HG03139 (cell line): ENCODE measurements around the gene REG3G.

Source experiments
- ATAC-seq: cut with Tn5 transposase; IDR thresholded peaks from one replicate; pipeline ENCODE4 v1.9.1; 2021; ENCODE audit not compliant: unreplicated experiment

Gene REG3G

DNA sequence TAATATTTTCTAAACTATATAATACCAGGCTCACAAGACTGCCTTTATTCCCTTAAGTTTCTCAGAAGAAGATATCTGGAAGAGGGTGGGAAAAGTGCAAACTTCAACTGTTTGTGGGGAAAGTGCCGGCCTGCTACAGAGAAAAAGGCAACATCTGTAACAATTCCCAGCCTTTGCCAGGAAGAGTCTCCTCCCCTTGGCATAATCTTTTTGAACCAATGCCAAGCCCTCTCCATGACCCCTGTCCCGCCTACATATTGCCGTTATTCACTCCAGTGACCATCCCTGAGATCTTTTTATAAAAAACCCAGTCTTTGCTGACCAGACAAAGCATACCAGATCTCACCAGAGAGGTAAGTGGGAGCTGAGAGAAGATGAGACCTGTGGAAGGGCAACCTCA lies at the start of gene REG3G:
TSS of gene REG3G (plus strand) at position 282 of the 400 bp plus-strand sequence. CDS start 392 bp downstream, outside the sequence.
- no peak for ATAC-seq

DNA sequence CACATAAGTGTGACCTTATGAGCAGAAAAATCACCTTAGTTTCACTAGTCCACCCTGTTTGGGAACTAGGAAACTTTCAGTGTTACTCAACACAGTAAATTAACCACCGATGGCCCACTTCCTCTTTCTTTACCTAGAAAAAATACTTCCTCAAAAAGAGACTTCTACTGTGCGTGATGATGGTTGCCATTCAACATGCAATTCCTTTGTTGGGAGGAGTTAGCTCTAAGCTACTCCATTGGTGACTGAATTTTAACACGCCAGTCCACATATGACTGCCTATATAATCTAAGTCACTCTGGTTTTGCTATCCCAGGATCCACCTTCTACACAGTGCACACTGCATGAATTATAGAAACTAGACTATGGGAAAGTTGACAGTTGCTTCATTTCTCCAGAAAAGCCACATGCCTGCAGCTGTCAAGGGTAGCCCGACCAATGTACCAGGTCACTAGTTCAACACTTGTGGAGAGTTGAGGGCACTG lies 47.8 kb upstream of the REG3G start:
- ATAC-seq: peak; percentile 97

DNA sequence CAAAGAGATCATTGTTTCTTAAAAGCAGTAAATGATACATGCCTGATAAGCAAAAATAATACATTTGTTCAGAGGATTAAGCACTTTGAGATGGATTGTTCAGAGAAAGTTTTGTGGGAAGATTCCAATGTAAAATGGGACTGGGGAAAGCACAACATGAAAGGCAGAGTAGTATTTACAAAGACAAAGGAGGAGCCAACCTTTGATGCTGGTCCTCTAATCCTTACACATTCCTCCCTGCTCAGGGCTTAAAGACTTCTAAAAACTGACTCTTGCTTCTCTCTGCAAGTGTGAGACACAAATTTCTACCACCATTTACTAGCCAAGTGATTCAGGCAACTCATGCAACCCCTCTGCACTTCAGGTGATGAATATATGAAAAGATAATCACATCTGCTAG lies 47.2 kb upstream of the REG3G start:
- ATAC-seq: no peak

DNA sequence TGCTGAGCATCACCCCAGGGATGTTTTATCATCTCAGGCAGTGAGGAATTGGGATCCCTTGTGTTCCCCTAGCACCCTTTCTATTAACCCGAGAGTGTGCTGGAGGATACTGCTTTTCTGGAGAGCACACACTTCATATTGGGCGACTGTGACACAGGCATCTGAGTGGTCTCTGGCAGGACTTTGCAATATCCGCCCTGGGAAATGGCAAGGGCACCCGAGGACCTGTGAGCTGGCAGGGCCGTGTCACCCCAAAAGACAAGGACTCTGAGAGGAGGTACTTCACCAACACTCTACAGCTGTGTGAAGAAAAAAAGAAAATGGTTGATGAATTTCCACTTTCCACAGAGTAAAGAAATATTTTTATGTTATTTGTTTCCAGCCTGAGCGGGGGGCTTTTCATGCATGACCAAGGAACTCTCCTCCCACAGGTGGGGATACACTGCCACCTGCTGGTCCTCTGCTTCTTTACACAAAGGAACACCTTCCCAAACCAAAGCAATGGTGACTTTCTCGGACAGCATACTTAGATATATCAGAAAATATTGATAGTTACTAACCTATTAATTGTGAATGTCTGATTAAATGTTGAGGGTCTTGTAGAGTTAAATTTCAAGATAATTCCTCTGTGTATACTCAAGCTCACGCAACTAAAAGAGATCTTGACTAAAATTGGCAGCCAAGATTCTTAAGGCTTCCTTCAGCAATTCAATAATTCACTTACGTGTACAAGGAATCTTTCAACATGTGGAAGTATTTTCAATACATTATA lies 45.9 kb upstream of the REG3G start:
- ATAC-seq: no peak

DNA sequence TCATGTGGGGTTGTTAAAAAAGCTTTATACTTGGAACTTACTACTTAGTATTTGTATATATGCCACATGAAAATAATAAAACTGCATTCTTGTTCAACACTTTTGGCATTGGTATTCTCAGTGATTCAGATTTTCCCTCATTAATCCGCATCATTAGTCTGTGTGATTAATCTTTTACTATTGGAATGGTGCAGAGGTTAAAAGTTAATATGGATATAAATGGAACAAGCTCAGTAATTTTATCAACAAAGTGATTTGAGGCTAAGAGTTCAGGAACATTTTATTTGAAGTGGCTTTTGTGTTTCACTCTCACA lies 45.4 kb upstream of the REG3G start:
- ATAC-seq: no peak

DNA sequence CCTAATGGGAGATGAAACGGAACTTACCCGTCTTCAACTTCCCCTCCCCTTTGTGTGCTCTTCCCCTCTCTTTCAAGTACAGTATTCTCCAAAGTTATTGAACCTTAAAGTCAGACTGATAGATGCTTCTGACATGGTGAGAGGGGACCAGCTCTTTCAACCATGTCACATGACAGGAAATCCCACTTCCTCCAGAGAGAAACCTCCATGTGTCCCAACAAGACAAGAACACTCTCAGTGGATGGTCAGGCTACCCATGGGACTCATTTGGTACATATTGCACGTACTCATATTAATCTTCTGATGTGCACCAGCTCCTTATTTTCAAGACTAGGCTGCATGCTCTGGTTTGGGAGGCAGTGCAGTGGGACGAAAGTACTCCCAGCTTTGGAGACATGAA lies 44.6 kb upstream of the REG3G start:
- ATAC-seq: no peak

DNA sequence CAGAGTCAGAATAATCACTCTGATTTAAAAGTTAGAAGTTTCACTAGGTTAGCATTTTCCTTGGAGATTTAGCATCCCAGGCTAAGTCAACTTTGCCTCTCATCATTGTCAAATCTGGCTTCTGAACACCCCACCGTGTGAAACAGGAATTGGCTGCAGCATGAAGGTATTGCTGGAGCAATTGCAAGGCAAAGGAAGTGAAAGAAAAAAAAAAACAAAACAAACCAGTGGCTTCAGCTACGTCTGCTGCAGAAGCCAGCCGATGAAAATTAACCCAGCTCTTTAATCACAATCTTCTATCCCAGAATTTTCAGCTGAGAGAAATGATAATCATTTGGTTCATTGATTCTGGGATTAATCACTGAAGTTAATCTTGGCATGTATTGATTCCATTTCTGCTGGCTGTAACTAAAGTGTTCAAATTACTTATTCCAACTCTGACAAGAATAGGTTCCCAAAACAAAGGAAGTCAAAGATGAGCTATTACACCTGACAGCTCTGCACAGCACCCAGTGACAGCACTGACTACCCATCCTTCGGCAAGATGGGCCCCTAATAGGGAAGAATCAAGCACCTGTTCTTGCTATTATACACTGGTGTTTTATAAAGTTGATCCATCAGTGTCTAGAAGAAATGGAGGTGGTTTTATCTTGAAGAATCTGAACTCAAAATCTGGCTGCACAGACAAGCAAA lies 42.7 kb upstream of the REG3G start:
- no peak for ATAC-seq

DNA sequence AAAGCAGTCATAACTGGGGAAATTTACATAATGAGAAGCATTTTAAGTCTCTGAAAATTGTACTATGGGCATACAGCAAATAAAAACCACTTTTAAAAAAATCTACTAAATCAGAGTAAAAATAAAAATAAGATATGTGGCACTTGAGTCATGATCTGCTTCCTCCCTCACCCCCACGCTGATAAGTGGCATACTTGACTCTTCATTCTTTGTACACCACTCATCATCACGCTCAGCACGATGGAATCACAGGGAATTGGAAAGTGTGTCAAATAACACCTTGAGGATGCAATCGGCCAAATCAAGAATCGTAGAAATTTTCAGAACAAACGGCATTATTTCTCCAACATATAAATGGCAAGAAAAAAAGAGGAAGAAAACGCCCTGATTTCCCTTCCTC lies 41.1 kb upstream of the REG3G start:
- ATAC-seq: no peak

DNA sequence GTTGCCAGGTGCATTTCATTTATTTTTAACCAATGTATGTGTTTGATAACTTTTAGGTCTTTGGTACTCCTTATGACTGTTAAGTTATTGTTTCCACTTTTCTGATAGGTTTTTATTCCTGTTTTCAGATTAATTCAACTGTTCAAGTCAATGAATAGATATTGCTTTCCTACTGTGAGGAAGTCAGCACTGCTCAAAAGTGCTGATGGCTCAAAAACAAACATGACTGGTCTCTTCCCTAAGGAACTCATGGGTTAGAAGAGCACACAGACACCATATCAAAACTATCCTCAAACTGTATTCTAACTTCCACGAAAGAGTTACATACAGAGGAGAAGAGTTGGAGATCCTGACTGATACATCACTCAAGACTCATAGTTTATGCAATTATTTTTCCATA lies 39.9 kb upstream of the REG3G start:
- no peak for ATAC-seq

DNA sequence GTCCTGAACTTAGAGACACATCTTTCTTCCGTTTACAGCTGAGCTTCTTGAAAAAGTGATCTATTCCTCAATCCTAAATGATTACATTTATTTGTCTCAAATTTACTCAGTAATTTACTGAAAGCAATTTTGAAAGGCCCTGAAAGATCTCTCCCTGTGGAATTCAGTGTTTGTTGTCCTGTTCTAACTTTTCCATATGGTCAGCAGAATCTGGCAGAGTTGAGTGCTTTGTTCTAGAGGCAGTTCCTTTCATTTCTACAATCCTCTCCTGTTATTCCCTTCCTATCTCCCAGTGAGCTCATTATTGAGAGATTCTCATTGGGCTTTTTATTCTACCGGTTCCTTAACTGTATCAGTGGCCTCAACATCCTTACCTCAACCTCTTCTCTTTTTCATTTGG lies 36.5 kb upstream of the REG3G start:
- no peak for ATAC-seq

DNA sequence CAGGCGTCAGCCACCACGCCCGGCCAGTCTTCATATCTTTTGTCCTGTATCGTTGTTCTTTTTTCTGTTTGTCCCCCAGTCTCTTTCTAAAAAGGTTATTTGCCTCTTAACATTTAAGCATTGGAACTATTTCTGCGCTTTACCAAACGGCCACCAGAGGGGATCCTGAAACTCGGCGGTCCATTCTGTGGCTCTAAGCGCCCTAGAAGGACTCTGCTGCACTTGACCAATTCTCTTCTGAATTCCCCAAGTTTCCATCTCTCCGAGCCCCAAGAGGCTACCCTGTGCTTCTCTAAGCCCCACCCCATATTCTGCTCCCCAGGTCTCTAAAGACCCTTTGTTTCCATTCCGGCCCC lies 33.1 kb upstream of the REG3G start:
- no peak for ATAC-seq

DNA sequence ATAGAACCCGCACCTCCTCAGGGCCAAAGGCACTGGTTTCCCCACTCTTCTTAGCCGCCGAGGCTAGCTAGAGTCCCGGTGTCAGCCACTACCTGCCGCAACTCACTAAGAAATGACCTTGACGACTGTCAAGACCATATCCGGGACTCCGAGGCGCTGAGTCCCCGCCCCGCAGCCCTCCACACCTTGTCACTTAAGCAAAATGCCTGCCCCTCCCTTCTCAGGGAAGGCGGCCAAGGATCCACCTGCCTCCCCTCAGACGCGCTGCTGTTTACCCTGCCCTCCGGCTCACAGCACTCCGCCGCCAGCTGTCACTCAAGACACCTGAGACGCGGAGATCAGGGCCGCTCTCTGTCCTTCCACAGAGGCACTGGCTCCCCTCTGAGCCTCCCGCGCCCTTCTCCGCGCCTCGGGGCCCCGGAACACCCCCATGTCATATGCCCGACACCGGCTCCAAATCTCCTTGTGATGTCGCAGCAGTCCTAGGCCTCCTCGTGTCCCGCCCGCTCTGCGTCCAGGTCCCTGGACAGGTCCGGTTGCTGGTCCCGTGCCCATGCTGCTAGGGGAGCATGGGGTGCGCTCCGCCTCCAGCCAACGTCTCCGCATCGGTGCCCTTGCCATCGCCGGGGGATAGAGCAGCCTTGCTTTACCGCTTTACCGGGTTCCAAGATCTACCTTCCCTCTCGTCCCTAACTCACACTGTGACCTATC lies 32.5 kb upstream of the REG3G start:
- ATAC-seq: no peak

DNA sequence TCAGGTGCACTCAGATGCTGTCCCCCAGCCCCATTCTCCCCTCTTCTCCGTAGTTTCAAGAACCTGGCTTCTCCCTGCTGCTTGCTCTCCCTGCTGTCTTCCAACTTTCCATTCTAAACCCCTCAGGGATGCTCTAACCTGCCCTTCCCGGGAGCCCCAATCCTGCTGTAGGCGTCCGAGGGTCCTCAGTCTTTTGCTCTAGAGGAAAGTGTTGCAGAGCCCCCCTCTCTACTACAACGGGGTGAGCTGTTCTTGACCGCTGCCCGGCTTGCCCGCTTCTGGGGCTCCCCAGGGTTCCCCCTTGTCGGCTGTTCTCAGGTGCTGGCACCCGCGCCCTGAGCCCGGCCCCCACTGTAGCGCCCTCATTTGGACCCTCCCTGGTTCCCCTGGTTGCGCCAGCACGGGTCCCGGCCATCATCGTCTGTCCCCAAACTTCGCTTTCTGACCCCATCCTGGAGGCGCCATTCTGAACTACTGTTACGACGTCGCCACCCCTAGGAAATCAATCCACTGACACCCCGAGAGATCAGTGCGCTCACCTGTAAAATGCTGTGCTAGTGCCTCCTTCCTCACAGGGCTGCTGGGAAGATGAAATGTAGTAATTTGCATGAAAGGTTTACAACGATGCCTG lies 31.9 kb upstream of the REG3G start:
- no peak for ATAC-seq

DNA sequence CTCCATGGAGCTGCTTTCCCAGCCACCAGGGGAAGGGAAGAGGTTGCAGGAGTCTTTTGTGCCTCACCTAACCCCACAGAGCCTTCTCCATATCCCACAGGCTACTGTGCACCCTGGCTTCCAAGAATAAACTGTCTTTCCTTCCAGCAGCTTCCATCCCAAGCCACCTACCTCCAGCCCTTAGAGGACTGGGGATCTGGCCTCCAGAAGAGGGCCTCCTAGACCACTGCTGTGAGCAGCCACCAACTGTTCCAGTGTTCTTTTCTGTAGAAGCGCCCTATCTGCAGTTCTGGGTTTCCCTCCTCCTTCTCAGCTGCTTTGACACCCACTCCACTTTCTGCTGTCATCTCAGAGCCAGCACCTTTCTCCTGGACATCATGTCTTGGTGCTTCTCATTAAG lies 30.7 kb upstream of the REG3G start:
- ATAC-seq: no peak

DNA sequence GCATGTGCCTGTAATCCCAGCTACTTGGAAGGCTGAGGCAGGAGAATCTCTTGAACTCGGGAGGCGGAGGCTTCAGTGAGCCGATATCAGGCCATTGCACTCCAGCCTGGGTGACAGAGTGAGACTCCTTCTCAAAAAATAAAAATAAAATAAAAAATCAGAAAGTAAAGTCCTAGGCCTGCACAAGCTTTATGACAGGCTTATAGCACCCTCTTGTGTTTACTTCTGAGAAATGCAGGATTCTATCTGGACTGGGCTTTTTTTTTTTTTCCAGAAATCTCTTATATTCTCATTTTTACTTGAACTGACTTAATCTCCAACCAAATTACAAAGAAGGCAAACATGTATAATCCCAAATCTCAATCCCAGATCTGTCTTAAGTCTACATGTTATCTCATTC lies 26.1 kb upstream of the REG3G start:
- no peak for ATAC-seq

DNA sequence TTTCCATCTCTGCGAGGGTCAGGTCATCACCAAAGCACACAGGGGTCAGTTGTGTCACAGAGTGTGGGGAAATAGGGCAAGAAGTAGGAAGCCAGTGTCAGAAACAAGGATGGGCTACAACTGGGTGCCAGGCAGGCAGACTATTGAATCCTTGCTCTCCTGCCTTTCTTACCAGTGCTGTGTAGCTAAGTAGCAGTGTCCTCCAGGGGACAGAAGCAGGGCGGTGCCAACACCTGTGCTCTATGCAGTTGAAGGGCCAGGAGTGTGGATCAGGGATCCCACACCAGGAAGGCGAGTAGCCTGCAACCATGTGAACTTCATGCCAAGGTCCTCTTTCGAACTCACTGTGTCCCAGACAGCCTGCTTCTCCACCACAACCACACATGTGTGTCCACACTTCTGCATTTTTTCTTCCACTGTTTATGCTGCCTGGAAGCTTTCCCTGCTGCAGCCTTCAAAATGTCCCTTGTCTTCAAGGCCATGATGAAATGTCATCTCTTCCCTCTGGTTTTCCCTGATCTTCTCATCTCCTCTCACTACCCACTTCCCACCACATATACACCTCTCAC lies 25.4 kb upstream of the REG3G start:
- no peak for ATAC-seq

DNA sequence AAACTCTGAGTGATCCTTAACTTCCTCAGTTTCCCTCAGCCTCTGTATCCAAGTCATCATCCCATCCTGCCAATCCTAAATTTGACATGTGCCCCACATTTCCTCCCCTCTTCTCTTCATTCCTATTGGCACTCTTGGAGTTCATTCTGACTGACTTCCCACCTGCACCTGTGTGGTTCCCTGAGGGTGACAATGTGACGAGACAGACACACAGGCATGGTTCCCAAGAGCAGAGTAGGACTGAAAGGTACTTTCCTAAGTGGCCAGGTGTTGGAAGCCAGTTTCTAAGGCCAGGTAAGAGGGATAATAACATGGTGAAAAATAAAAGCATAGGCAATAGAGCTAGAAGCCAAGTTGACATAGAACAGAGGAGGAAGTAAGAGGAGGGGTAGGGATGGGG lies 24.2 kb upstream of the REG3G start:
- no peak for ATAC-seq

DNA sequence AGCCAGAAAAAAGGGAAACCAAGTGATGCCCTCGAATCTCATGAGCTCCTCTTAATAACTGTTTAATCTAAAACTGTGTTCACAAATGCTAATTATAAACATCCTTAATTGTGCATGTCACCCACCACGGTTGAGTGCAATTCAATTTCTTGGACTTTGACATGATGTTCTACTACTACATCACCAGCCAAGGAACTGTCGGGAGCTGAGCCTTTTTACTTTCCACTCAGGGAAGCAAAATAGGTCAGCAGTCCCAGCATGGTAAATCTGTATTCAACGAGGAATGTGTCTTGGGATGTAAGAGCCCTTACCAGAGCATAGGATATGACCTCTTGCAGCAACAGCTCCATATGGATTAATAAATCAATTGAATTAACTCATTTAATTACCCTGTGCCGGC lies 20.8 kb upstream of the REG3G start:
- ATAC-seq: no peak

DNA sequence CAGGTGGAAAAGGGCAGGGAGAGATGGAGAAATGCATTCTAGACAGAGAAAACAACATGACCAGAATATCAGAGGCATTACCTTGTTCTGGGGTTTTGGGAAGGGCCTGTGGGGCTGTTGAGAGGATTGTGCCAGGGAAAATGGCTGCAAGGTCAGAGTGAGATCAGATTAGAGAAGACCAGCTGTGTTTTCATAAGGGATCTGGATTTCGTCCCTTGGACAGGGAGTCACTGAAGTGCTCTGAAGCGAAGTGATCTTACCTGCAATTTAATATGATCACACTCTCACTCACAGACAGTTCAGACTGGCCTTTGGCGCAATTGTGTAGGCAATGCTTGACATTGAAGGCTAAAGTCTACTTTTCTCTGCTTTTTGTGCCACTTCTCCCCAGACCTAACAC lies 20.3 kb upstream of the REG3G start:
- no peak for ATAC-seq

DNA sequence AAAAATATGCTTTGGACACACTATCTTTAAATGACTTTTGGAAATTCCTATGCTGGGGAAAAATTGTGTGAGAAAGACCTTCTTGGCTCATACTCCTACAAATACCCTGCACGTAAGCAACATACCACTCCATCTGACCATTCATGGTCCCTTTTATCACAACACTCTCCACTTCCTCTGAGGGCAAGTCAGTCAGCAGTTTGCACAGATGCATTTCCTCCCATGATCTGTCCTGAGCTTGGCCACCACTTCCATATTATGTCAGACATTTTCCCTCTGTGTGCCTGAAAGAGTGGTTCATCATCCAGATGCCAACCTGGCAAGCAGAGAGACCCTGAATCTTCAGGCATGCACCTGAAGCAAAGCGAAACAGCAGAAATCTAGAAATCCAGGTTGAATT lies 16.1 kb upstream of the REG3G start:
- ATAC-seq: no peak

DNA sequence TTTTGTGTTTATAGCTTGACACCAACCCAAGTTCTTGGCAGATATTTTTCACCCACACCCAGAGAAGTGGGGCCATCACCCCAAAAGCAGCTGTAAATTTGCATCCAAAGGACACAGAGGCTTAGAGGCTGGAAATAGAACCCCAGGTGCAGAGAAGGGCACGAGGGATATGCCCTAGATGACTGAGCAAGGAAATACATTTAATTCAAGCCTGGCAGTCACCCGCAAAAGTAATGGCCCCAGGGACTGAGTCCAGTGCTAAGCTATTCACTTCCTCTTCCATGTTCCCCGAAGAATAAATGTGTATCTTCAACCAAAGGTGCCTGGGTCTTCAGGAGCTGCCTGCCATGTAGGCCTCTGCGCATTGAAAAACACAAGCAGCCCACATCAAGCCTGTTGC lies 14.0 kb upstream of the REG3G start:
- ATAC-seq: no peak
